ENCODE measurements around the gene HNRNPA0. TPM values are rescaled to one million over a fixed set of nuclear protein-coding genes. Genes with fewer than 3 reads are reported as not detected.

HNRNPA0 gene
- total RNA-seq, 4 donors from 2014 or later = 12.6 to 17.0 (median 15.0) TPM

GRCh38 chr5:137700282-137700680 is 53.9 kb downstream of the HNRNPA0 start:
- 61 to 62% methylated on average over 3 of the region's 3 CpGs for WGBS, 2 donors
- H3K27me3 ChIP-seq = no peaks in the 10 kb centered on the region
- H3K27ac ChIP-seq = peak overlapping the region in 3 of 4 donors; percentile 29 to 82 (median 80)
- peaks cover 0 to 33% (median 0%) of the 10 kb centered on the region in 3 donors for H3K36me3 ChIP-seq
- H3K4me3 ChIP-seq = no peak overlapping the region
- TF ChIP-seq CTCF (IDR thresholded peaks at IDR 0.05) (no peak), EP300 (IDR thresholded peaks at IDR 0.05) (no peak), POLR2A (IDR thresholded peaks at IDR 0.05) (no peak)
- H3K4me1 ChIP-seq = peaks cover 0 to 22% (median 9%) of the 10 kb centered on the region in 4 donors
- H3K9me3 ChIP-seq = no peaks in the 10 kb centered on the region
- DNase-seq (ENCODE audit: low spot score in 2 of 2) = no peak

GRCh38 chr5:137699336-137700281 is 54.6 kb downstream of the HNRNPA0 start:
- TF ChIP-seq POLR2A (IDR thresholded peaks at IDR 0.05) (no peak), EP300 (IDR thresholded peaks at IDR 0.05) (peak in 1 of 2 donors; percentile 68), CTCF (IDR thresholded peaks at IDR 0.05) (no peak)
- Histone ChIP-seq H3K36me3 (peaks cover 0 to 27% (median 0%) of the 10 kb centered on the region in 3 donors), H3K4me1 (peaks cover 0 to 26% (median 9%) of the 10 kb centered on the region in 4 donors), H3K4me3 (no peak overlapping the region), H3K27me3 (no peaks in the 10 kb centered on the region), H3K27ac (peak overlapping the region; percentile 29 to 83 (median 75)), H3K9me3 (no peaks in the 10 kb centered on the region)
- DNase-seq (ENCODE audit: low spot score in 2 of 2) = no peak
- 29 to 34% methylated on average over 9 of the region's 9 CpGs for WGBS, 2 donors

GRCh38 chr5:137696481-137696880 is 57.7 kb downstream of the HNRNPA0 start:
- WGBS, 2 donors = 0 to 17% methylated on average over 1 of the region's 1 CpG
- H3K9me3 ChIP-seq = no peaks in the 10 kb centered on the region
- peaks cover 0 to 29% (median 9%) of the 10 kb centered on the region in 4 donors for H3K4me1 ChIP-seq
- H3K4me3 ChIP-seq = no peak overlapping the region
- TF ChIP-seq EP300 (IDR thresholded peaks at IDR 0.05) = no peak
- H3K27ac ChIP-seq = peak overlapping the region in 3 of 4 donors; percentile 19 to 82 (median 57)
- no peak for DNase-seq (ENCODE audit: low spot score in 2 of 2)
- H3K27me3 ChIP-seq = no peaks in the 10 kb centered on the region
- H3K36me3 ChIP-seq = peaks cover 0 to 26% (median 0%) of the 10 kb centered on the region in 3 donors

GRCh38 chr5:137695651-137696428 is 58.3 kb downstream of the HNRNPA0 start:
- Histone ChIP-seq H3K27ac (peak overlapping the region in 3 of 4 donors; percentile 19 to 82 (median 57)), H3K4me1 (peaks cover 0 to 29% (median 9%) of the 10 kb centered on the region in 4 donors), H3K9me3 (no peaks in the 10 kb centered on the region), H3K4me3 (no peak overlapping the region), H3K27me3 (no peaks in the 10 kb centered on the region), H3K36me3 (peaks cover 0 to 33% (median 0%) of the 10 kb centered on the region in 3 donors)
- 69 to 73% methylated on average over 4 of the region's 4 CpGs for WGBS, 2 donors
- peak in 1 of 2 donors; percentile 10 for DNase-seq (ENCODE audit: low spot score in 2 of 2)
- TF ChIP-seq EP300 (IDR thresholded peaks at IDR 0.05) (peak in 1 of 2 donors; percentile 8), POLR2A (IDR thresholded peaks at IDR 0.05) (no peak), CTCF (IDR thresholded peaks at IDR 0.05) (no peak)

Other genes starting within 250 kb of the HNRNPA0 start
- 10 to 100 TPM; 22.5 to 35.7 (median 27.5) TPM for gene KLHL3, start 18.3 kb downstream of the HNRNPA0 start, total RNA-seq
- 10 to 100 TPM; 16.1 to 52.0 (median 24.3) TPM for gene MYOT, start 113.5 kb upstream of the HNRNPA0 start, total RNA-seq
- not detected for gene PKD2L2, start 135.1 kb upstream of the HNRNPA0 start, total RNA-seq